Endothelial cell of umbilical vein (primary cell): ENCODE data around the gene PTF1A. TPM values are rescaled to one million over a fixed set of nuclear protein-coding genes. Genes with fewer than 3 reads are reported as not detected.

ENCODE experiments used
- BruUV-seq: library from RNA; stranded (reverse); fragments of 400-500 nt; replicated peaks from 2 replicates; lab custom pipeline; 2021; lab: Mats Ljungman, UMichigan
- CTCF ChIA-PET: fragments of 300-600, 350-600 bp; sonication (Branson Sonifier 250); formaldehyde crosslinking; loops from one replicate; lab custom pipeline; 2021; ENCODE audit warnings: antibody characterized with exemption, inconsistent platforms; lab: Charles Lee
- POLR2A ChIA-PET: fragments of 300-600, 350-600 bp; sonication (Branson Sonifier 250); formaldehyde crosslinking; loops from one replicate; lab custom pipeline; 2021; ENCODE audit warnings: antibody characterized with exemption, inconsistent platforms; lab: Charles Lee
- DNase-seq: peaks from one replicate; pipeline ENCODE4 v3.0.0-alpha.2; 2011; ENCODE audit warnings: low read depth, low spot score
- FAIRE-seq: peaks from 2 replicates; lab custom pipeline; 2011; peaks lifted over from hg19 to GRCh38; lab: Jason Lieb, UNC
- H2AFZ ChIP-seq: 2 replicates; pipeline ENCODE4 v1.6.0; 2012; ENCODE audit warnings: low read depth, low read length, control low read depth, inconsistent platforms
- H3K27ac ChIP-seq: 2 replicates; pipeline ENCODE4 v1.5.1; 2011; ENCODE audit warnings: low read depth, mild to moderate bottlenecking, control low read depth, low read length, moderate library complexity; ENCODE audit not compliant: insufficient read depth
- H3K27me3 ChIP-seq, 2 experiments: 2 replicates each; pipeline versions ENCODE4 v1.6.0 to v1.6.1; 2011; ENCODE audit warnings: low read length in 2 of 2, mixed read lengths in 1 of 2; ENCODE audit not compliant: control insufficient read depth in 2 of 2, insufficient read depth in 2 of 2
- H3K36me3 ChIP-seq, 2 experiments: 2 replicates in 1 of 2; 3 replicates in 1 of 2; pipeline ENCODE4 v1.5.1; 2011; ENCODE audit warnings: low read length in 2 of 2, mild to moderate bottlenecking in 1 of 2, moderate library complexity in 1 of 2; ENCODE audit not compliant: control insufficient read depth in 2 of 2, insufficient read depth in 2 of 2; ENCODE audit errors: extremely low read depth in 1 of 2
- H3K4me1 ChIP-seq: 3 replicates; pipeline ENCODE4 v1.5.1; 2011; ENCODE audit warnings: mild to moderate bottlenecking, low read length; ENCODE audit not compliant: control insufficient read depth, insufficient read depth; ENCODE audit errors: extremely low read depth
- H3K4me2 ChIP-seq: 2 replicates; pipeline ENCODE4 v1.6.1; 2011; ENCODE audit warnings: low read length, control low read depth, mixed read lengths; ENCODE audit not compliant: insufficient read depth
- H3K4me3 ChIP-seq, 3 experiments: fragments of 200-600 bp in 1 of 3; sonication (generic), shearing (Covaris generic) in 1 of 3; replicated peaks in 1 of 3; 2 replicates each; pipeline ENCODE4 v1.5.1; 2011 to 2016; ENCODE audit warnings: control low read depth in 3 of 3, low read length in 3 of 3, mild to moderate bottlenecking in 2 of 3, inconsistent platforms in 1 of 3, low read depth in 1 of 3, moderate library complexity in 1 of 3; ENCODE audit not compliant: insufficient read depth in 1 of 3
- H3K79me2 ChIP-seq: 2 replicates; pipeline ENCODE4 v1.6.0; 2012; ENCODE audit warnings: low read length, inconsistent platforms; ENCODE audit not compliant: control insufficient read depth, insufficient read depth
- H3K9ac ChIP-seq: replicated peaks from 2 replicates; pipeline ENCODE3; 2011; ENCODE audit warnings: low read length, control low read depth; ENCODE audit not compliant: insufficient read depth; ENCODE audit errors: extremely low read depth
- H3K9me1 ChIP-seq: replicated peaks from 3 replicates; pipeline ENCODE4 v1.6.0; 2011; ENCODE audit warnings: mild to moderate bottlenecking, low read length; ENCODE audit not compliant: control insufficient read depth, insufficient read depth; ENCODE audit errors: extremely low read depth
- H3K9me3 ChIP-seq: replicated peaks from 2 replicates; pipeline ENCODE4 v1.5.1; 2012; ENCODE audit warnings: low read length, inconsistent platforms; ENCODE audit not compliant: control insufficient read depth, insufficient read depth
- H4K20me1 ChIP-seq: replicated peaks from 2 replicates; pipeline ENCODE3; 2011; ENCODE audit warnings: mild to moderate bottlenecking, low read length; ENCODE audit not compliant: control insufficient read depth, insufficient read depth; ENCODE audit errors: extremely low read depth
- EZH2 ChIP-seq: IDR thresholded peaks from 2 replicates; pipeline ENCODE4 v1.6.1; 2012; ENCODE audit warnings: borderline replicate concordance, low read depth, mild to moderate bottlenecking, moderate library complexity, low read length, inconsistent platforms; ENCODE audit not compliant: severe bottlenecking
- FOS ChIP-seq: IDR thresholded peaks from 2 replicates; pipeline ENCODE4 v1.6.1; 2011; ENCODE audit warnings: mild to moderate bottlenecking, low read length, moderate library complexity, borderline replicate concordance; ENCODE audit not compliant: insufficient read depth
- JUN ChIP-seq: IDR thresholded peaks from 2 replicates; pipeline ENCODE4 v1.6.1; 2011; ENCODE audit warnings: borderline replicate concordance, low read depth; ENCODE audit not compliant: insufficient read length, insufficient read depth
- MAX ChIP-seq: IDR thresholded peaks from 2 replicates; pipeline ENCODE4 v1.6.1; 2011; ENCODE audit not compliant: insufficient read depth, insufficient read length
- dilution Hi-C: fragments of 300-500 bp; cut with MboI; formaldehyde crosslinking; loops from one replicate; pipeline ENCODE4 v1.15.0; 2019; ENCODE audit warnings: low sequenced_read_pairs; ENCODE audit not compliant: extremely low pct_ligation_motif_present
- intact Hi-C: fragments of 100-400 bp; cut with micrococcal nuclease; formaldehyde crosslinking; loops from one replicate; pipeline ENCODE4 v1.10.0; 2022
- polyA plus RNA-seq, 4 experiments: library from polyadenylated mRNA; depleted of rRNA in 3 of 4; stranded (reverse) in 3 of 4; unstranded in 1 of 4; fragments of >200 nt; gene quantifications; 2 replicates each; pipeline versions ENCODE4 v1.2.1 to v1.2.3, GENCODE V29; 2011 to 2012; ENCODE audit warnings: missing spikeins in 1 of 4
- total RNA-seq: library from RNA; stranded (reverse); gene quantifications from 2 replicates; pipeline ENCODE4 v1.2.3, GENCODE V29; 2021

PTF1A gene
- total and polyA plus RNA-seq, 2 donors (not counting 3 experiments of a cell fraction or from before 2014, with no cell fraction given), result not detected

DNA sequence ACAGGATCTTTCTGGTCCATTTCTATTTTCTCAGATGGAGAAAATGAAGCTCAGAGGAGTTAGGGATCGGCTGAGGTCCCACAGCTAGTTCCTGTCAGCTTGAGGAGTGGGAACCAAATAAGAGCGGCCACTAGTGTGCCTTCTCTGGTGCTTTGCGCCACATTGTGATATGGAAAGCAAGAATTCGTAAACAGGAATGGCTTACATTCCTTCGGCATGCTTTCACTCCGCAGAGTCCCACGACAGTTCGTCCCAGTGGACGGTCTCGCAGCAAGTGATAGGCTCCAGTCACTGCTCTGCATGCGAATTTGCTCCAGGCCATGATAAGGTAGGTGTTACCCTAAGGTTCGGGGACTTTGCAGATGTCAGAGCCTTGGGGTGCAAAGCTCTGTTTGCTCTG lies 41.5 kb upstream of the PTF1A start:
- Histone ChIP-seq H3K9me1 (no peaks in the 10 kb centered on the region), H3K9ac (no peak overlapping the region), H3K4me3 (no peak overlapping the region), H3K9me3 (no peaks in the 10 kb centered on the region), H3K27me3 (no peaks in the 10 kb centered on the region), H2AFZ (no peak overlapping the region), H3K4me1 (no peaks in the 10 kb centered on the region), H3K36me3 (no peaks in the 10 kb centered on the region), H3K27ac (no peak overlapping the region), H3K4me2 (no peak overlapping the region), H4K20me1 (no peaks in the 10 kb centered on the region), H3K79me2 (no peaks in the 10 kb centered on the region)
- no peak for TF ChIP-seq EZH2
- no peak for DNase-seq
- intact Hi-C loops (no loop called here), dilution Hi-C loops (no loop called here)
- ChIA-PET CTCF (no interaction called here), POLR2A (no interaction called here)
- no TSS peak for BruUV-seq
- FAIRE-seq, result no peak

GRCh38 chr10:23151071-23151470 lies 41.0 kb upstream of the PTF1A start:
- Histone ChIP-seq H3K4me2 (no peak overlapping the region), H3K9ac (no peak overlapping the region), H3K27me3 (no peaks in the 10 kb centered on the region), H3K79me2 (no peaks in the 10 kb centered on the region), H3K27ac (no peak overlapping the region), H2AFZ (no peak overlapping the region), H3K4me3 (no peak overlapping the region), H3K9me1 (no peaks in the 10 kb centered on the region), H3K4me1 (no peaks in the 10 kb centered on the region), H3K36me3 (no peaks in the 10 kb centered on the region), H3K9me3 (no peaks in the 10 kb centered on the region), H4K20me1 (no peaks in the 10 kb centered on the region)
- no TSS peak for BruUV-seq
- FAIRE-seq (no peak), DNase-seq (no peak)
- no peak for TF ChIP-seq MAX
- no peak for TF ChIP-seq JUN
- no peak for TF ChIP-seq FOS
- intact Hi-C loops, result no loop called here
- dilution Hi-C loops, result no loop called here
- CTCF ChIA-PET, result no interaction called here
- POLR2A ChIA-PET, result no interaction called here
